CMK (cell line): Measurements from ENCODE around the gene MSI2.

ENCODE experiments used
- DNase-seq: peaks from one replicate; pipeline ENCODE4 v3.0.0-alpha.2; 2010; ENCODE audit warnings: low read depth

Gene MSI2

DNA sequence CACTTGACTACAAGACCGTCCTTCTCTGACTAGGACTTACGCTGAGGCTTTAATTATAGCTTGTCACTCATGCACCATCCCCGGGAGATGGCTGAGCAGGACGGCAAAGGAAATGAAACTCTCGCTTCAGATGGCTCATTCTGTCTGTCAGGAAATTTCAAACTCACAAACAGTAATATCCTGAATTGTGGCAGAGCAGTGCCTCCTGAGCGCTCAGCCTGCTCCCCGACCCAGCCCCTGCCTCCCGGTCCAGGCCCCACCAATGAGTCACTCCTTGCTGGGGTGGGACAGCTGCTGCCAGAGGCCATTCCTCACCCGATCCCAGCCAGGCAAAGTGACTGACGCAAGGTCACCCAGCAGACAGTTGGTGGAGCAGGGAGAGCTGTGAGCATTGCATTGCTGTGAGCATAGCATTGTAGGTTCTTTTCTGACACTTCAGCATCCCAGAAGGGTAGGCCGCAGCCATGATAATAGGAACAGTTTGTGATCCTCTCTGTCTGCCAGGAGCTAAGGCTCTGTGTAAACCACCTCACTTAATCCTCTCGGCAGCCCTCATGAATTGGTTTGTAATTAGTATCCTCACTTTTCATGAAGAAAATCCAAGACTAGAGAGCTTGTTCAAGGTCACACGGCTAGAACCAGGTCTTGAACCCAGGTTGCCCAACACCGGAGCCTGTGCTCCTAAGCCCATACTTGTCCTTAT, 467.9 kb downstream of the MSI2 start:
- DNase-seq, result no peak

DNA sequence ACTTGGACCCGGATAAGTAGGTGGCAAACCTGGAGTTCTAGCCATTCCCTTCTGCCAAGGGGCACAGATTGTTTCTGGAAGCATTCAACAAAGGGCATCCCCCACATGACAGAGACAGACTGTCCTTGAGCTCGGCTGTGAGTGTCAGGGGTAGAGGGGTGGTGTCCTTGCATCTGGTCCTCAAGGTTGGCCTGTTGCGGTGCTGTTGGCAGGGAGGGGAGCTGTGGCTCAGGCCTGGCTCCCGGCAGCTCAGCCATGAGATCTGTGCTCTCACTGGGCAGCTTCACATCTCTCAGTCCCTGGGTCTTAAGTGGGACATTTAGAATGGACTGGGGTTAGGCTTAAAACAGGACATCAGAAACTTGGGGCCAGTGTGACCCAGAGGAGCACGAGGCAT, 468.4 kb downstream of the MSI2 start:
- DNase-seq, result no peak

DNA sequence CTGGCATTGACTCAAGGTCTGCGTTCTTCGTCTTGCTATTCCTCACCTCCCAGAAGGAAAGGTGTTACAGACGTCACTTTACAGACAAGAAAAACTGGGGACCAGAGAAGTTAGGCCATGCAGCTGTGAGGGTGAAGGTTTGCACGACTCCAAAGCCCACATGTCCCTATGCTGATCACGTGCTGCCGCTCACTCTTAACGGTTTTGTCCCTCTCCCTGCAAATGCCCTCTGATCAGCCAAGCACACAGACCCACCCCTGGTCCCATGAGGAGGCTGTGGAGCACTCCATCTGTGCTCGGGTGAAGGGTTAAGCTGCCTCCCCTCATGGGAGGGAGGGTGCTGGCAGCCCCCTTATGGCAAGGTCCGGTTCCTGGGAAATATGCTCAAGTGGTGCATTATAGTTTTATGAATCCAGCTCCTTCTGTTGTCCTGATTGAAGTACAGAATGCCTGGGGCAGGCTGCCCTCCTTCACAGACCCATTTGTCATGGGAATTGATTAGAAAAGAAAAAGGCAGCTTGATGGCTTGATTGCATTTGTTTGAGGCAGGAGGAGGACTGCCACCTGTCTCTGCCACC, 470.0 kb downstream of the MSI2 start:
- no peak for DNase-seq

DNA sequence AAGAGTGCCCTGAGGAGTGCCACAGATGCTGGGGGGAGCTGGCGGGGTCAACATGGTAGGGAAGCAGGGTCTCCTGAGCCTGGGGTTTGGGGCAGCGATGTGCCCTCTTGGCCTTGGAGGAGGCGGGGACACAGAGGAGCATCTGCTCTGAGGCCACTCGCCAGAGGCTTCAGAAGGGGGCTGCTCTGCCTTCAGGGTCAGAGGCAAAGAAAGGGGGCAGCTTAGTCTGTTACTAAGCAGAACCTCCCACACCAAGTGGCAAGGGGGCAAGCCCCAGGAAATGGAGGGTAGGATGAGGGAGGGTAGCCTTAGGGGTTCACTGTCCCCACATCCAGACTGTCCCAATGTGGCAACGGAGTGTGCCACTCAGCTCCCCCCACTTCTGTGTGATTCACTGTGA, 470.5 kb downstream of the MSI2 start:
- DNase-seq, result no peak

DNA sequence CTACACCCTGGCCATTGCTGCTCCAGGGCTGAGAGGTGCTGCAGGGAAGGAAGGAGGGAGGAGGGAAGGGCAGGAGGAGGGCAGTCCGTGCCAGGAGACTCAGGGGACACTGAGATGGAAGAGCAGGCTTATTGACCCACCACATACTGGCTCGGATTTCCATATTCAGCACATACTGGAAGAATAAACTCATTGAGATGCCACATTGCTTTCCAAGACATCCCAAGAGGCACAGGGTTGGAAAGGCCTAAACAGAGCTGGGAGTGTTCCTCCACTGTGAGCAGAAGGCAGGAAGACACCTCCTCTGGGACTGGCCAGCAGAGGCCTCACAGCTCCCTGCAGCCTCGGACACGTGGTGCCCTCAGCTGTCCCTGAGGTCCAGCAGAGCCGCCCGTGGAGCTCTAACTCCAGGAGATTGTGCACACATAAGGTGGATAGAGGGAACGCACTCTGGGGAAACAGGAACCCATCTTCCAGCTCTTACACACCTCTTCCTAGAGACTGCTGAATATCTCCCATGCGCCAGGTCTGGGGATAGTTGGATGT, 471.4 kb downstream of the MSI2 start:
- DNase-seq, result no peak

DNA sequence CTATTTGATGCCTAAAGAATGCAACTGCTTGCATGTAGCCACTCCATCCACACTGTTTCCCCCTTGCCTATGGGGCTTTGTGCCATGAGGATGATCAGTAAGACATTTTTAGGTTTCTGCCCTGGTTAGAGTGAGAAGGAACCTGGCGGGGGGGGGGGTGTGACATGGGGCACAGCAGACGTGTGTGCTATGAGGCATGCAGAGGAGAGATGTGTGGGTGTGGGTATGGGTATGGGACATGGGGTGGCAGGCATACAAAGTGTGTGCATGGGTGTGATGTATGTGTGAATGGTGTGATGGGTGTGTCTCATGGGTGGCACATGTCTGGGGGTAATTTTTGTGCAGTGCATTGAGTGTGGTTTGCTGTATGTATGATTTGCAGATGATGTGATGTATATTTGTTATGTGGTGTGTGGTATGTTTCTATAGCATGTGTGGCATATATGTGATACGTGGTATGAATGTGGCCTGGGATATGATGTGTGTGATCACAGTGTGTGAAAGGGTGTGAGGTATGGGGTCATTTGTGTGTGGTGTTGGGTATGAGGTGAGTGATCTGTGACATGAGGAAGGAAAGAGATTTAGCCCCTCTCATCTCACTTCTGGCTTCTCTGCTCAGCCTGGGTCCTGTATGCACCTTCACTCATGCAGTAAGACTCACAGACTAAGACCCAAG, 473.8 kb downstream of the MSI2 start:
- DNase-seq, result no peak

DNA sequence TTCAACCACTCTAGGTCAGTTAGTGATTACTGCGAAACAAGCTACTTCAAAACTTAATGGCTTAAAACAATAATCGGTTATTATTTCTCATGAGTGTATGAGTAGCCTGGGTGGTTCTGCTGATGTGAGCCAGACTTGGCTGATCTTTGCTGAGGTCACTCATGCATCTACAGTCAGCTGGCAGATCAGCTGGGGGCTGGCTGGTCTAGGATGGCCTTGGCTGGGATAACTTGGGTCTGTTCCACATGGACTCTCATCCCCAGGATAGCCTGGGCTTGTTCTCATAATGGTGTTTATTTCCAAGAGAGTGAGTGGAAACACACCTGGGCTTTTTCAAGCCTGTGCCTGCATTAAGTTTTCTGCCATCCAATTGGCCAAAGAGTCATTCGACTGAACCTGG, 475.7 kb downstream of the MSI2 start:
- DNase-seq, result no peak

DNA sequence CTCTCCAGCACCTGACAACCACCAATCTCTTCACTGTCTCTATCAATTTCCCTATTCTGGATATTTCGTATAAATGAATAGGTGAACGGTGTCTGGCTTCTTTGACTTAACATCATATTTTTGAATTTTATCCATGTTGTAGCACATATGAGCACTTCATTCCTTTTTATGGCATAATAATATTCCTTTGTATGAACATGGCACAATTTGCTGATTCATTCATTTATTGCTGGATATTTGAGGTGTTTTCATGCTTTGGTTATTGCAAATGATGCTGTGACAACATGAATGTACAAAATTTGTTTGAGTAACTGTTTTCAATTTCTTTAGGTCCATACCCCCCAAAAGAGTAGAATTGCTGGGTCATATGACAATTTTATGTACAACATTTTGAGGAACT, 476.8 kb downstream of the MSI2 start:
- DNase-seq, result no peak
